C4-2B (cell line): ENCODE results near the gene MTUS2.

Experiments
- ZFX ChIP-seq: fragments of 450-650 bp; IDR thresholded peaks from 2 replicates; pipeline ENCODE4 v1.6.1; 2017
- TF ChIP-seq, protein P1 (sequence below): fragments of 450-650 bp; conservative IDR thresholded peaks from 2 replicates; pipeline ENCODE4 v1.5.1; 2017; ENCODE audit warnings: mild to moderate bottlenecking

DNA sequence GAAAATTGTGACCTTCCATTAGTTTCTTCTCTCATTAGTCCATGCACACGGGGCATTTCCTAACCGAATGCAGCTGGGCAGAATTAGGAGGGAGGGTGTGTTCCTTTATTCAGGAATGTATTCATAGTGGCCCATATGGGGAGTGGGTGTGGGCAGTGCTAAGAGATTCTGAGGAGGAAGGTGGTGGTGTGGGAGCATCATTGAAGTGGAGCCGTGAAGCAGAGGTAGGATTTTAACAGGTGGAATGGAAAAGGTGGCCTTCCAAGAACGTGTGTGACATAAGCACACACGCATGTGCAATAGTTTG is 134.2 kb downstream of the MTUS2 start:
- TF ChIP-seq, protein P1, sequence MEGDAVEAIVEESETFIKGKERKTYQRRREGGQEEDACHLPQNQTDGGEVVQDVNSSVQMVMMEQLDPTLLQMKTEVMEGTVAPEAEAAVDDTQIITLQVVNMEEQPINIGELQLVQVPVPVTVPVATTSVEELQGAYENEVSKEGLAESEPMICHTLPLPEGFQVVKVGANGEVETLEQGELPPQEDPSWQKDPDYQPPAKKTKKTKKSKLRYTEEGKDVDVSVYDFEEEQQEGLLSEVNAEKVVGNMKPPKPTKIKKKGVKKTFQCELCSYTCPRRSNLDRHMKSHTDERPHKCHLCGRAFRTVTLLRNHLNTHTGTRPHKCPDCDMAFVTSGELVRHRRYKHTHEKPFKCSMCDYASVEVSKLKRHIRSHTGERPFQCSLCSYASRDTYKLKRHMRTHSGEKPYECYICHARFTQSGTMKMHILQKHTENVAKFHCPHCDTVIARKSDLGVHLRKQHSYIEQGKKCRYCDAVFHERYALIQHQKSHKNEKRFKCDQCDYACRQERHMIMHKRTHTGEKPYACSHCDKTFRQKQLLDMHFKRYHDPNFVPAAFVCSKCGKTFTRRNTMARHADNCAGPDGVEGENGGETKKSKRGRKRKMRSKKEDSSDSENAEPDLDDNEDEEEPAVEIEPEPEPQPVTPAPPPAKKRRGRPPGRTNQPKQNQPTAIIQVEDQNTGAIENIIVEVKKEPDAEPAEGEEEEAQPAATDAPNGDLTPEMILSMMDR: no peak
- TF ChIP-seq ZFX: no peak
